Measurements from ENCODE around the gene SHB. TPM values are rescaled to one million over a fixed set of nuclear protein-coding genes. Genes with fewer than 3 reads are reported as not detected.

The SHB gene
- total RNA-seq, 1 experiment from 2014 or later, result 27.1 TPM

- no peak for DNase-seq (ENCODE audit: low read depth)
These were observed 26.2 kb downstream of the SHB start for GRCh38 chr9:38042626-38043357.

GRCh38 chr9:38041564-38042243 is 27.3 kb downstream of the SHB start:
- DNase-seq (ENCODE audit: low read depth), result no peak

- no peak for DNase-seq (ENCODE audit: low read depth)
These were observed 28.9 kb downstream of the SHB start for GRCh38 chr9:38039907-38040682.

DNA sequence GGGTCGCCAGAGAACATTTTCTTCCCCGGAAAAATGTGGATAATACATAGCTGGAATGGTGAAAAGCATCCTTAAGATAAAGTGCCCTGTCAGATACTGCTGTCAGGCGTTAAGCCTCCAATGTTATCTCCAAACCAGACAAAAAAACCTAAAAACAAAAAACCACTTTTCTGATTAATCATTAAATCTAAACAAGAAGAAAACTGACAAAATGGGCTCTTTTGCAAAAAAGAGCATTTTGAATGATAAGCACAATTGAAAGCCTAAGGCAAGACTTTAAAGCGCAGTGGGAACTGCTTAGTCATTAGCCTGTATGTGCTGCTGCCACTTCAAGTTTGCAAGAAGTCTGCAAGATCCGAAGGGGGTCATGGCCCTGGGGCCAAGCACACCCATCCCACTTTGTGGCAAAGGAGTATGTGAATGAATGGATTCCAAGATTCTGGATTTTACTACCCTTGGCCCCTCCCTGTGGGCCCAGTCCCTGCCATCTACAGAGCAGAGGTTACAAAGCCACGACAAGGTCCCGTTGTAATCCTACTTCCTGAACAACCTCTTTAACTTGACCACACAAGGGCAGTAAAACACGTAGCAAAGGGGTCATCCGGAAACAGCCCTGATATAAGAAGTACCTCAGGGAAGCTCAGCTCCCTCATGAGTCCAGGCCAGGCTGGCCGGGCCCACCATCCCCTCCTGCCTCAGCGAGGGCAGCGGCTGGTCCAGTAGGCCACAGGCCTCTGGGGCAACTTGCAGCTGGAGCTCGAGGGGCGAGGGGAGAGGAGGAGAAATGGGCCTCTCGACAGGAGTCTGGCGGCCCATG is 29.7 kb downstream of the SHB start:
- DNase-seq (ENCODE audit: low read depth), result peak; percentile 63

GRCh38 chr9:38038307-38039089 is 30.5 kb downstream of the SHB start:
- DNase-seq (ENCODE audit: low read depth), result peak; percentile 47

- DNase-seq (ENCODE audit: low read depth), result no peak
These were observed 31.1 kb downstream of the SHB start for GRCh38 chr9:38037981-38038306.

DNA sequence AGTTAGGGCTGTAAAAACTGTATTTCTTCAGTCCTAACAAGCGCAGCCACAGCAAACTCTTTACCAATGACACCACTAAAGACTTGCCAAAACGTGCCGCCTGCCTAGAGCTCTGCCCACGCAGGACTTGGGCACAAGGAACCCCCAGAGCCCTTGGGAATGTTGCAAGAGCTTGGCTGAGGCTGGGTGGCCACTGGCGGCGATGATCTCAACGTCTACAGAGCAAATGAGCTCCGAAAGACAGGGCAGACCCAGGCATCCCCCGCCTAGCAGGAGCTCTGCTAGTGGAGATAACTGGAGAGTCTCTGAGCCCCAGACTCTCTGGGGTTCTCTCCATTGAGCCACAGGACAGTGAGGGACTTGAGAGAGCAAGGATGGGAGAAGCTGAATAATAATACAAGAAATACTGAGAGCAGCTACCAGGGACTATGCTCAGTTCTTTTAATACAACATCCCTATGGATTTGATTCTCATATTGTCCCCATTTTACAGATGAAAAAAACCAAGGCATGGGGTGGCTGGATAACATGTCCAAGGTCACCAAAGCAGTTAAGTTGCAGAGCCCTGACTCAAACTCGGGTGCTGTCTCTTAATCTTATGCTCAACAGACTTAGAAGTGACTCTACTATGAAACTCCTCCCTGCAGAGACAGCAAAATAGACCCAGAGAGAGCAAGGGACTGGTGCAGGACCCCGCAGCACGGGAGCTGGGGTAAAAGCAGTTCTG is 32.5 kb downstream of the SHB start:
- DNase-seq (ENCODE audit: low read depth), result peak; percentile 75

- peak; percentile 96 for DNase-seq (ENCODE audit: low read depth)
These were observed 33.2 kb downstream of the SHB start for GRCh38 chr9:38035873-38036272.

DNA sequence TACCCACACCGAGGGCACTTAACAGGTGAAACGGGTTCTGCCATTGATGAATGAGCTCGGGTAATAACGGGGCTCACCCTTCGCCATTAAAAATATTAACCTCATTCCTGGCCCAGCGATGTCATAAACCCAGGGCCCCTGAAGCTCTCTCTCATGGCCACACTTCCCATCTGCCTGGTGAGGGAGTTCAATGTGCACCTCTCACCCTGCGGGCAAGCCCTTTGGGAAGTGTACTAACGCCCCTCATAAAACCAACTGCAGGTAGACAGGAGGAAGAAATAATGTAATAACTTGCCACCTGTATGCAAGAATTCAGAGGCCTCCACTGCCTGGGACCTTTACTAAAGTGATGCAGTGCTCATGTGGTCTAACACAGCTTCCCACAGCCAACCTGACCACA is 35.1 kb downstream of the SHB start:
- no peak for DNase-seq (ENCODE audit: low read depth)

GRCh38 chr9:38032266-38033110 is 36.5 kb downstream of the SHB start:
- DNase-seq (ENCODE audit: low read depth), result no peak

DNA sequence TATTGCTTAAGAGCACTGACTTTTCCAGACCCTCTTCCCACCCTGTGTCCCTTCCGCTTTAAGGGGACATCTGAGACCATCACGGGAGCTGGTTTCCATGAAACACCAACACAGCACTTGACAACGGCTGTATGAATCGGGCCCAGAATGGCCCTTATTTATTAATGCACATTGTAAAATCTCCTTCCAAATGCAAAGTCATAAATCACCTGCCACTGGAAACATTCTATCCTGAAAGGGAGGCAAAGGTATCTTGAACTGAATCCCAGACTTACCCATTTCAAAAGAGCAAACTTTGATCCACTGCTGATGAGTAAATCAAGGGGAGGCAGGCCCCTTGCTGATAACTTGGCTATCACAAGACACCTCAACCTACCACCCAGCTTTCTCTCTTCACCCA is 37.4 kb downstream of the SHB start:
- DNase-seq (ENCODE audit: low read depth), result no peak

DNA sequence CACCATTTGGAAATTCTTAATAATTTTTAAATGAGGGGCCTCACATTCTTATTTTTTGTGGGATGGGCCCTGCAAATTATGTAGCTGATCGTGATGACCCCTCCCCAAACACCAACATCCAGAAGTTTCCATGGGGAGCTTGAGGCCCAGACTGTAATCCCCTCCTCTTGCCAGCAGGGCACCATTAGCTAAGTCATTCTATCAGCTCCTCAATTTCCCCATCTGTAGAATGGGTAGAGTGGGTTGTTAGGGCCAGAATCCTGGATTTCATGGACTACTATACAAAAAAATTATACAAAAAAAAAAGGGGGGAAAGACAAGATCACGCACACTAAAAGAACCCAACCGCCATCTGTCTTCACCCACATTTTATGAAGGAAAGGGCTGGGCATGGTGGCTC is 38.4 kb downstream of the SHB start:
- DNase-seq (ENCODE audit: low read depth), result no peak

DNA sequence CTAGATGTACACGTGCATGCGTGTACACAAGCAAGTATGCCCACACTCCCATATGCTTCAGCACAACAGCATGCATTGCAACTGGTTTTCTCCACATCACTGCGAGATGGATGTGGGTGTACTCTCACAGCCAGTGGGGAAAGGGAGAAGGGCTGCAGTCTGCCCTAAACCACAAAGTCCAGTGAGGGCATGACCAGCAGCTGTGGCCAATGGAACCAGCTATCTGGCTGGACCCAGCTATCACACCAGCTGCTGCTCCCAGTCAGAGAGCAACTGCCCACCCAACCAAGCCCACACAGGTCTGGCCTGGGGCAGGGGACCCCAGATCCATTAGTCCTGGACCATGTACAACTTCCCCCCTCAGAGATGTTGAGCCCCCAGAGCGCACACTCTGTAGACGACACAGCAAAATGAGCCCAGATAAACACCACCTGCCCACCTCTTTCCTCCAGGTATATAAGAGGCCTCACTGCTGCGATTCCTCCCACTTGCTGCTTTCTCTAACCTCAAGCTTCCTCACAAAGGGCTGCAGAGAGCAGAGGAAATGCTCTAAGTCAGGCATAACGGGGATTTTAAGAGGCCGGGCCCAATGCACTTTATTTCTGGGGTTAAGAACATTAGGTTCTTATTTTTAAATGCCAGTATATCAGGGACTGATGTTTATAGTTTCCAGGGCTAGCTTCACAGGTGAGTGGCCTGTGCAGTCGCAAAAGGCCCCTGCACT is 39.0 kb downstream of the SHB start:
- peak; percentile 86 for DNase-seq (ENCODE audit: low read depth)

DNA sequence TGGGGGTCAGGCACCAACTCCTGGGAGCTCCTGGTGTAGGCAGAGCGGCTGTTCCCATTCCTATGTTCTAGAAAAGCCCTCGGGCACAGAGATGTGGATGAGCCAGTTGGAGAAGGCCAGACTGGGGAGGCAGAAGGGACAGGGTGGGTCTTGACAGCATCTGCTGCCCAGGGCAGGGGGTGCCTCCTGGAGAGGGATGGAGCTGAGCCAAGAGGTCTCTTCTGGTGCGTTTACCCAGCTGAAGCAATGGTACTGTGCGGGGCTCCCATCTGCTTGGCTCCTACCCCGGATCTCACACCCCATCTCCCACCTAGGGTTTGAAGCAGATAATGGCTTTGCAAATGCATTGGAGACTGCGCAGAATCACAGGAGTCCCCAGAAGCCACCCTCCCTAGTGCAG is 41.3 kb downstream of the SHB start:
- no peak for DNase-seq (ENCODE audit: low read depth)

DNA sequence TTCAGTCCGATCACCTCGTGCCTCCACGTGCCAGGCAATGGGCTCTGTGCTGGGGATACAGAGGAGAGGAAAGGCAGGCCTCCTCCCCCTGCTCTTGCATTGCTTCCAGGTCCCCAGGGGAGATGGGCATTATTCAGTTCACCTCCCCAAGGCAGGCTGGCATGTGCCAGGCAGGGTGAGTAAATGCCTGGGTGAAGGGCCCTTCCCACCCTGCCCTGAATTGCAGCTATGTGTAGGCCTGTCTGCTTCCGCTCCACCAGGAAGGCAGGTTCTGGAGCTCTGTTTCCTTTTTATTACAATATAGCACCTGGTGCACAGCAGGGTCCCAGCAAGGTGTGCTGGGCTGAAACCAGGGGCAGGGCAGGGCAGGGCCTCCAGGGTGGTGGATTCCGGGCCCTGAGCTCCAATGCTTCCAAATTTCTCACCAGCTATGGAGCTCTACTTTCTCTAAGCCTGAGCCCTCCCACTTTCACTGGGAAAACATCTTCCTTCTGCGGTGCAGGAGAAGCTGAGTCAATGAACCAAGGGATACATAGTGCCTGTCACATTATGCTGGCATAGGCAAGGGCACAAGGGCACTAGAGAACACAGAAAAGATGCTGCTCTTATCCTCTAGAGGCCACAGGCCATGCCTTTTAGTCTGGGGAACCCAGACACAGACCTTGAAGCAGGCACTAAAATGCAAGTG is 42.0 kb downstream of the SHB start:
- no peak for DNase-seq (ENCODE audit: low read depth)

- peak; percentile 98 for DNase-seq (ENCODE audit: low read depth)
These were observed 42.8 kb downstream of the SHB start for GRCh38 chr9:38026021-38026809.

DNA sequence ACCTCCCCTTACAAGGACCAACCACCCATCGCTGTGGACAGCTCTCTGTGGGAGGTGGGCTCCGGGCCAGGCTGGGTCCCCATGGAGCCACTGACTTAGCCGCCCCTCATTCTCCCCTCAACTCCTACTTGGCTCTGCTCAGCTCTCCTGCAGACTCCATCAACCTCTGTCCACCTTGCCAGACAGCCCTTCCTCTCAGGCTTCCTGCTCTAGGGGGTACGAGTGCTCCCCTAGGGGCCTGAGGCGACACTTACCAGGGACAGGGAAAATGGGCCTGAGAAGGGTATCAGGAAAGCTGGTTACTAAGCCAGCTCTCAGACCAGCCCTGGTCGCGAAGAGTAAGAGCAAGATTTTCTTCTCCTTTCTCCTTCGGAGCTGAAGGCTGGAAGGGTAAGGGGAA is 43.9 kb downstream of the SHB start:
- no peak for DNase-seq (ENCODE audit: low read depth)

Measured in LHCN-M2 (cell line).